CD4-positive, alpha-beta memory T cell (primary cell): ENCODE measurements around the gene OR51A2. TPM values are rescaled to one million over a fixed set of nuclear protein-coding genes. Genes with fewer than 3 reads are reported as not detected.

Source experiments
- polyA plus RNA-seq, 2 donors: library from polyadenylated mRNA; unstranded; fragments of 300-500 nt; fragmentation: Illumina TruSeq; gene quantifications; one replicate each; pipeline ENCODE4 v1.2.3, GENCODE V29; 2021
- total RNA-seq, 2 experiments: library from RNA; stranded (reverse); gene quantifications; one replicate each; pipeline ENCODE4 v1.2.3, GENCODE V29; 2021

Gene OR51A2
- total and polyA plus RNA-seq, 4 experiments from 2014 or later, result not detected

Other genes with a start within 250 kb of the OR51A2 start
- gene OR51F1, start 185.8 kb downstream of the OR51A2 start, total RNA-seq, result not detected
- gene OR51F1, start 185.8 kb downstream of the OR51A2 start, polyA plus RNA-seq, result not detected
- gene OR52R1, start 151.3 kb downstream of the OR51A2 start, total RNA-seq, result not detected
- gene OR52R1, start 151.3 kb downstream of the OR51A2 start, polyA plus RNA-seq, result not detected
- gene OR51F2, start 134.4 kb downstream of the OR51A2 start, total RNA-seq, result not detected
- not detected for gene OR51F2, start 134.4 kb downstream of the OR51A2 start, polyA plus RNA-seq
- gene OR51S1, start 106.5 kb downstream of the OR51A2 start, total RNA-seq, result not detected
- gene OR51S1, start 106.5 kb downstream of the OR51A2 start, polyA plus RNA-seq, result not detected
- not detected for gene OR51T1, start 73.8 kb downstream of the OR51A2 start, total RNA-seq
- not detected for gene OR51T1, start 73.8 kb downstream of the OR51A2 start, polyA plus RNA-seq
- gene OR51A7, start 51.9 kb downstream of the OR51A2 start, total RNA-seq, result not detected
- not detected for gene OR51A7, start 51.9 kb downstream of the OR51A2 start, polyA plus RNA-seq
- not detected for gene OR51G2, start 36.4 kb downstream of the OR51A2 start, total RNA-seq
- not detected for gene OR51G2, start 36.4 kb downstream of the OR51A2 start, polyA plus RNA-seq
- gene OR51G1, start 31.4 kb downstream of the OR51A2 start, total RNA-seq, result not detected
- gene OR51G1, start 31.4 kb downstream of the OR51A2 start, polyA plus RNA-seq, result not detected
- not detected for gene OR51A4, start 8.1 kb downstream of the OR51A2 start, total RNA-seq
- not detected for gene OR51A4, start 8.1 kb downstream of the OR51A2 start, polyA plus RNA-seq
- not detected for gene OR51L1, start 39.1 kb upstream of the OR51A2 start, total RNA-seq
- not detected for gene OR51L1, start 39.1 kb upstream of the OR51A2 start, polyA plus RNA-seq
- gene OR52J3, start 90.8 kb upstream of the OR51A2 start, total RNA-seq, result not detected
- gene OR52J3, start 90.8 kb upstream of the OR51A2 start, polyA plus RNA-seq, result not detected
- not detected for gene OR52E2, start 103.9 kb upstream of the OR51A2 start, total RNA-seq
- gene OR52E2, start 103.9 kb upstream of the OR51A2 start, polyA plus RNA-seq, result not detected
- not detected for gene OR52E1, start 113.9 kb upstream of the OR51A2 start, total RNA-seq
- not detected for gene OR52E1, start 113.9 kb upstream of the OR51A2 start, polyA plus RNA-seq
- not detected for gene OR52A5, start 182.6 kb upstream of the OR51A2 start, total RNA-seq
- gene OR52A5, start 182.6 kb upstream of the OR51A2 start, polyA plus RNA-seq, result not detected
- not detected for gene OR52A1, start 199.0 kb upstream of the OR51A2 start, total RNA-seq
- gene OR52A1, start 199.0 kb upstream of the OR51A2 start, polyA plus RNA-seq, result not detected
- gene OR51V1, start 245.0 kb upstream of the OR51A2 start, total RNA-seq, result not detected
- gene OR51V1, start 245.0 kb upstream of the OR51A2 start, polyA plus RNA-seq, result not detected